GM23338 (cell line): ENCODE results near the gene CDYL. TPM values are rescaled to one million over a fixed set of nuclear protein-coding genes. Genes with fewer than 3 reads are reported as not detected.
A peak's percentile ranks its signal among the peaks of the same experiment; 100 is the strongest.

Experiments used
- ATAC-seq: fragments of 200-7000 bp; cut with Tn5 transposase; 3 replicates; pipeline ENCODE4 v1.9.1; 2020
- DNase-seq: peaks from one replicate; pipeline ENCODE4 v3.0.0-alpha.2; 2015; ENCODE audit warnings: low spot score
- H2AFZ ChIP-seq: fragments of 200-600 bp; sonication (generic); 2 replicates; pipeline ENCODE4 v1.8.0; 2016; ENCODE audit warnings: antibody characterized with exemption, mild to moderate bottlenecking, moderate library complexity
- H3F3A ChIP-seq: fragments of 200-600 bp; sonication (generic); replicated peaks from 2 replicates; pipeline ENCODE4 v1.8.0; 2017; ENCODE audit warnings: antibody characterized with exemption, mixed run types, low read depth
- H3K27ac ChIP-seq: fragments of 200-600 bp; sonication (generic); 2 replicates; pipeline ENCODE4 v1.6.1; 2016; ENCODE audit warnings: low read depth
- H3K27me3 ChIP-seq: fragments of 200-600 bp; sonication (generic); 2 replicates; pipeline ENCODE4 v1.8.0; 2016; ENCODE audit warnings: mild to moderate bottlenecking, mixed run types, moderate library complexity; ENCODE audit not compliant: insufficient read depth
- H3K36me3 ChIP-seq: fragments of 200-600 bp; sonication (generic); 2 replicates; pipeline ENCODE4 v1.8.0; 2016; ENCODE audit warnings: mild to moderate bottlenecking; ENCODE audit not compliant: insufficient read depth
- H3K4me1 ChIP-seq: fragments of 200-600 bp; sonication (generic); 2 replicates; pipeline ENCODE4 v1.8.0; 2016; ENCODE audit warnings: mild to moderate bottlenecking, moderate library complexity; ENCODE audit not compliant: insufficient read depth
- H3K4me2 ChIP-seq: fragments of 200-600 bp; sonication (generic); 2 replicates; pipeline ENCODE4 v1.7.1; 2017; ENCODE audit warnings: mixed run types
- H3K4me3 ChIP-seq: fragments of 200-600 bp; sonication (generic); 2 replicates; pipeline ENCODE4 v1.6.1; 2016; ENCODE audit warnings: mixed run types
- H3K79me2 ChIP-seq: fragments of 200-600 bp; sonication (generic); replicated peaks from 2 replicates; pipeline ENCODE4 v1.8.0; 2017; ENCODE audit warnings: mild to moderate bottlenecking; ENCODE audit not compliant: insufficient read depth
- H3K9me2 ChIP-seq: fragments of 200-600 bp; sonication (generic); 2 replicates; pipeline ENCODE4 v1.8.0; 2017; ENCODE audit not compliant: insufficient read depth
- H4K20me1 ChIP-seq: fragments of 200-600 bp; sonication (generic); replicated peaks from 2 replicates; pipeline ENCODE4 v1.8.0; 2017; ENCODE audit warnings: mild to moderate bottlenecking; ENCODE audit not compliant: insufficient read depth
- H3K27ac Mint-ChIP-seq: 2 replicates; pipeline ENCODE4 v1.8.0; 2020; ENCODE audit warnings: inconsistent platforms, mild to moderate bottlenecking, moderate library complexity, mixed read lengths
- H3K27me3 Mint-ChIP-seq: 3 replicates; pipeline ENCODE4 v1.8.0; 2022; ENCODE audit warnings: low read depth, mild to moderate bottlenecking, moderate library complexity, mixed read lengths, inconsistent platforms; ENCODE audit not compliant: insufficient read depth, poor library complexity
- H3K36me3 Mint-ChIP-seq: 3 replicates; pipeline ENCODE4 v1.8.0; 2021; ENCODE audit warnings: low read depth, mild to moderate bottlenecking, inconsistent platforms, moderate library complexity, mixed read lengths
- H3K4me1 Mint-ChIP-seq: 3 replicates; pipeline ENCODE4 v1.8.0; 2020; ENCODE audit warnings: mild to moderate bottlenecking, inconsistent platforms, mixed read lengths
- H3K4me3 Mint-ChIP-seq: 3 replicates; pipeline ENCODE4 v1.8.0; 2021; ENCODE audit warnings: moderate library complexity, mild to moderate bottlenecking, inconsistent platforms, mixed read lengths
- H3K9me3 Mint-ChIP-seq: 3 replicates; pipeline ENCODE4 v1.8.0; 2020; ENCODE audit warnings: moderate library complexity, mild to moderate bottlenecking, inconsistent platforms, mixed read lengths
- CREB1 ChIP-seq: fragments of 250-450 bp; sonication (Bioruptor Pico); IDR thresholded peaks from 2 replicates; pipeline ENCODE4 v1.5.0; 2020; ENCODE audit warnings: low read depth, mild to moderate bottlenecking, moderate library complexity
- CTCF ChIP-seq, 2 experiments: fragments of 200-600 bp in 1 of 2; sonication (generic) in 1 of 2; conservative IDR thresholded peaks; 2 replicates each; pipeline versions ENCODE4 v1.5.1 to v1.6.1; 2016 to 2017; ENCODE audit warnings: antibody characterized with exemption in 2 of 2, low read depth in 2 of 2, mild to moderate bottlenecking in 2 of 2, moderate library complexity in 1 of 2
- POLR2AphosphoS5 ChIP-seq: IDR thresholded peaks from 2 replicates; pipeline ENCODE4 v1.6.1; 2016; ENCODE audit warnings: antibody characterized with exemption, low read depth
- STAT1 ChIP-seq: IDR thresholded peaks from one replicate; pipeline ENCODE4 v1.6.1; 2016; ENCODE audit warnings: antibody characterized with exemption; ENCODE audit not compliant: unreplicated experiment
- ZNF331 ChIP-seq: fragments of 250-450 bp; sonication (Bioruptor Pico); IDR thresholded peaks from 2 replicates; pipeline ENCODE4 v1.5.0; 2020; ENCODE audit warnings: low read depth, mild to moderate bottlenecking, moderate library complexity
- polyA plus RNA-seq: library from polyadenylated mRNA; unstranded; fragments of >200 nt; fragmentation: Nextera tagmentation; extraction: Ambion mirVana; gene quantifications from 2 replicates; pipeline ENCODE4 v1.2.1, GENCODE V29; 2016
- total RNA-seq: library from RNA; depleted of rRNA; stranded (reverse); fragments of >200 nt; shearing (Covaris generic); gene quantifications from 2 replicates; pipeline ENCODE4 v1.2.3, GENCODE V29; 2014

CDYL gene
- total and polyA plus RNA-seq, 2 experiments from 2014 or later = 67.2 to 128 TPM

GRCh38 chr6:4775494-4776130 is 592 bp upstream of the CDYL start:
- TF ChIP-seq ZNF331 (CRISPR knock-in tag) (no peak), CTCF (conservative IDR thresholded peaks at IDR 0.05; ENCODE audit: low read depth in 2 of 2) (peak in 1 of 2 experiments; percentile 28; a peak in 2 of 4 replicates), POLR2AphosphoS5 (peak; percentile 50; the same call in 1 of the 2 replicates), CREB1 (CRISPR knock-in tag) (peak; percentile 42; the same call in 1 of the 2 replicates)
- peaks cover 60% of the 10 kb centered on the region for H3K79me2 ChIP-seq
- ATAC-seq (peak; percentile 46), DNase-seq (peak; percentile 76)
- no peak overlapping the region for H2AFZ ChIP-seq
- peaks cover 40% of the 10 kb centered on the region for H4K20me1 ChIP-seq
- H3K36me3 ChIP-seq = no peaks in the 10 kb centered on the region
- no peaks in the 10 kb centered on the region for H3F3A ChIP-seq
- no peak overlapping the region for H3K27ac ChIP-seq
- peak overlapping the region; percentile 63 for H3K4me3 ChIP-seq
- H3K4me2 ChIP-seq = peak overlapping the region; percentile 88
- Mint-ChIP-seq H3K36me3 (peaks cover 21% of the 10 kb centered on the region), H3K27me3 (peaks cover 36% of the 10 kb centered on the region), H3K4me3 (peak overlapping the region; percentile 89), H3K4me1 (peaks cover 46% of the 10 kb centered on the region), H3K9me3 (peaks cover 15% of the 10 kb centered on the region), H3K27ac (no peak overlapping the region)
- peaks cover 31% of the 10 kb centered on the region for H3K27me3 ChIP-seq
- H3K9me2 ChIP-seq = no peaks in the 10 kb centered on the region
- peaks cover 25% of the 10 kb centered on the region for H3K4me1 ChIP-seq

- DNase-seq (peak; percentile 49), ATAC-seq (no peak)
- no peak overlapping the region for H3K27ac Mint-ChIP-seq
- Histone ChIP-seq H3K9me2 (no peaks in the 10 kb centered on the region), H3K27me3 (peaks cover 41% of the 10 kb centered on the region), H4K20me1 (peaks cover 51% of the 10 kb centered on the region), H3F3A (no peaks in the 10 kb centered on the region), H3K36me3 (no peaks in the 10 kb centered on the region), H2AFZ (no peak overlapping the region), H3K4me2 (peak overlapping the region; percentile 71), H3K27ac (no peak overlapping the region), H3K4me1 (peaks cover 33% of the 10 kb centered on the region), H3K79me2 (peaks cover 71% of the 10 kb centered on the region), H3K4me3 (peak overlapping the region; percentile 57)
- H3K4me1 Mint-ChIP-seq = peaks cover 51% of the 10 kb centered on the region
- H3K4me3 Mint-ChIP-seq = peak overlapping the region; percentile 81
- H3K36me3 Mint-ChIP-seq = peaks cover 21% of the 10 kb centered on the region
- TF ChIP-seq POLR2AphosphoS5 = no peak
- TF ChIP-seq ZNF331 (CRISPR knock-in tag) = no peak
- peaks cover 15% of the 10 kb centered on the region for H3K9me3 Mint-ChIP-seq
- peaks cover 38% of the 10 kb centered on the region for H3K27me3 Mint-ChIP-seq
Observed at GRCh38 chr6:4776493-4777393, 539 bp downstream of the CDYL start.

- Mint-ChIP-seq H3K9me3 (peaks cover 15% of the 10 kb centered on the region), H3K36me3 (peaks cover 21% of the 10 kb centered on the region), H3K27ac (no peak overlapping the region), H3K4me3 (peak overlapping the region; percentile 81), H3K27me3 (peaks cover 38% of the 10 kb centered on the region), H3K4me1 (peaks cover 51% of the 10 kb centered on the region)
- peaks cover 48% of the 10 kb centered on the region for H3K27me3 ChIP-seq
- peaks cover 36% of the 10 kb centered on the region for H3K4me1 ChIP-seq
- H3K36me3 ChIP-seq = no peaks in the 10 kb centered on the region
- TF ChIP-seq STAT1 = no peak
- peak; percentile 59 for TF ChIP-seq POLR2AphosphoS5
- peak; percentile 35; the same call in 1 of the 2 replicates for TF ChIP-seq CREB1 (CRISPR knock-in tag)
- H3K4me3 ChIP-seq = peak overlapping the region; percentile 57
- no peak for ATAC-seq
- H3K9me2 ChIP-seq = no peaks in the 10 kb centered on the region
- H2AFZ ChIP-seq = no peak overlapping the region
- no peaks in the 10 kb centered on the region for H3F3A ChIP-seq
- H3K27ac ChIP-seq = no peak overlapping the region
- peaks cover 78% of the 10 kb centered on the region for H3K79me2 ChIP-seq
- peak overlapping the region; percentile 71 for H3K4me2 ChIP-seq
- H4K20me1 ChIP-seq = peaks cover 58% of the 10 kb centered on the region
- DNase-seq = peak; percentile 55
Observed at GRCh38 chr6:4777394-4777935, 1.3 kb downstream of the CDYL start.
